NCI-H1436 (cell line): Measurements from ENCODE around the gene YWHAH.
A peak's percentile ranks its signal among the peaks of the same experiment; 100 is the strongest.

Experiments used
- DNase-seq: peaks from one replicate; lab custom pipeline; 2025; lab: John Stamatoyannopoulos, UW

The YWHAH gene

DNA sequence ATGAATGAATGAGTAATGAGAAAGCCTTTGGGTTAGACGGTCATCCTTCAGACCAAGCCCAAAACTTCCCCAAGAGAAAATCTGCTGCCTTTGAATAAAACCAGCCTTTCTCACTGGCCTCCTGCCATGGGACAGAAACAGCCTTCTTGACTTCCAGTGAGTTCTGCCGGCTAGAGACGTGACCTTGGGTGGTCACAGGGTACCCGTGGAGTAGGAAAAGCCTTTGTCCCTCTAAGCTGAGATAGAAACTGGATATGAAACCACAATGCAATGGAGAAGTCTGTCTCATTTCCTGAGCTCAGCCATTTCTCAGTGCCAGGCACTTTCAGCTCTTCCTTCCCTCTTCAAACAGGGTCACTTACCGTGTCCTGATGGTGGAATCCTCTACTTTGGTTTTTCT is 21.2 kb upstream of the YWHAH start:
- no peak for DNase-seq

DNA sequence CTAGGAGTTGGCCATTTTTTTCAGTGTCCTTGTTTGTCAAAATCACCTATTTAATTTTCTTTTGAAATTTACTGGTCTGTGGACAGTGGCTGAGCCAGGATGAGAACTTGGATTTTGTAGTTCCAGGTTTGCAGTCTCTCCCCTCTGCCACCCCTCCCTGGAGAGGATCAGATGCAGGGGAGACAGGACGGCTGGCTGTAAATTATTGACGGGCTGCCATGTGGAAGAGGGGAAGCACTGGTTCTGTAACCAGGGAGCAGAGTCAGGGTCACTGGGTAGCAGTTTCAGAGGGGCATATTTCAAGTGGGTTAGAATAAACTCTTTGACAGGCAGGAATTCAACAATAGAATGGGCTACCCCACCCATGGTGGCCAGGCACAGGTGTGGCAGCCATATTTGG is 20.6 kb upstream of the YWHAH start:
- DNase-seq, result no peak

DNA sequence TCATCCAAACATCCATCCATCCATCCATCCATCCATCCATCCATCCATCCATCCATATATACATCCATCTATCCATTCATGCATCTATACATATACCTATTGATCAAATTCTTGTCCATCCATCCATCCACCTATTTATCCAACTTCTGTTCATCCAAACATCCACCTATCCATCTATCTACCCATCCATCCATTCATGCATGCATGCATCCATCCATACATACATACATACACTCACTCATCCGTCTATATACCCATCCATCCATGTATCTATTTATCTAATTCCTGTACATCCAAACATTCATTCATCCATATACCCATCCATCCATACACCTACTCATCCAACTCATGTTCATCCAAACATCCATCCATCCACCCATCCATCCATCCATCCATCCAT is 19.3 kb upstream of the YWHAH start:
- no peak for DNase-seq

DNA sequence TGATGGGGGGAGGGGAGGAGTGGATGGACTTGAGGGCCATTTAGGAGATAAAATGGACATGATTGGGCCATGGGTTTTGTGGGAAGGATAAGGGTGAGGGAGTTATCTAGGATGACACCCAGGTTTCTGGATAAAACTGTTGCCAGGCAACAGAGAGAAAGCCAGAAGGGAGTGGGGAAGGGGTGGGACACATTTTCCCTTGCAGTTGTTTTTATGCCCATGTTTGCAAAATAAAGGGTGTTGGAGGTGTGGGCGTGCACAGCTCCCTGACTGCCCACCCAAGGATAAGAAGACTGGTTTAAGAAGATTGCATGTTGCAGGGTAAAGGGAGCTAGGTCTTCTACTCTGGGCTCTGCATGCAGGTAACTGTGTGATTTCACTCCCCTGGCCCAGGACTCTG is 18.3 kb upstream of the YWHAH start:
- DNase-seq, result no peak

DNA sequence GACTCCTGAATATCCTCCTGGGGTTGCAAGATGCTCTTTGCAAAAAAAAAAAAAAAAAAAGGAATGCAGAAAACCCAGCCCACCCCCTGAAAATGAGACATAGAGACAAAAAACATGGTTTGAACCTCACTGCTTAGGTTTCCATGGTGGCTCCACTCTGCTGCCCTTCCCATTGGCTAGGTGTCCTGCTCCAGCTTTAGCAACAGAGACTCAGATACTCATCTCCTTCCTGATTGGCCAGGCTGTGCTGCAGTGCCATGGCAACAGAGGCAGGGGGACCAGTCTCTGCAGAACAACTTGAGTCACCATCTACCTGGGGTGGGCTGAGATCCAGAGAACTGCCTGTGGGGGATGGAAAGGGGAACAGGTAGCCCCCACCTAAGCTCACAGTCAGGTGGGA is 17.4 kb upstream of the YWHAH start:
- peak; percentile 62 for DNase-seq

DNA sequence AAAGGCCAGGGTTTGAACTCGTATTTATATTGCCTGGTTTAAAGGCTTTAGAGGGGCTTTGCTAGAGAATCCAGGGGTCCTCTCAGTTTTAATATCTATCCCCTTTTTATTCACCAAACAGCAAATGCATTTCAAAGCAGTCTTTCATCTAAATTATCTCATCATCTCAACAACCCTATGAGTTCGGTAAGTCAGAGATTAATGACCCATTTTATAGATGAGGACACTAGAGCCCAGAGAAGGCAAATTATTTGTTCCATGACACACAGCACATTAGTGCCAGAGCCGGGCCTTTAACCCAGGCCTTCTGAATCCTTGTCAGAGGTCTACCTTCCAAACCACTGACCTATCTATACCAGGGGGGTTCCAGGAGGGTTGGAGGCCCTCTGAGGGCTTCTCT is 16.8 kb upstream of the YWHAH start:
- DNase-seq, result no peak

DNA sequence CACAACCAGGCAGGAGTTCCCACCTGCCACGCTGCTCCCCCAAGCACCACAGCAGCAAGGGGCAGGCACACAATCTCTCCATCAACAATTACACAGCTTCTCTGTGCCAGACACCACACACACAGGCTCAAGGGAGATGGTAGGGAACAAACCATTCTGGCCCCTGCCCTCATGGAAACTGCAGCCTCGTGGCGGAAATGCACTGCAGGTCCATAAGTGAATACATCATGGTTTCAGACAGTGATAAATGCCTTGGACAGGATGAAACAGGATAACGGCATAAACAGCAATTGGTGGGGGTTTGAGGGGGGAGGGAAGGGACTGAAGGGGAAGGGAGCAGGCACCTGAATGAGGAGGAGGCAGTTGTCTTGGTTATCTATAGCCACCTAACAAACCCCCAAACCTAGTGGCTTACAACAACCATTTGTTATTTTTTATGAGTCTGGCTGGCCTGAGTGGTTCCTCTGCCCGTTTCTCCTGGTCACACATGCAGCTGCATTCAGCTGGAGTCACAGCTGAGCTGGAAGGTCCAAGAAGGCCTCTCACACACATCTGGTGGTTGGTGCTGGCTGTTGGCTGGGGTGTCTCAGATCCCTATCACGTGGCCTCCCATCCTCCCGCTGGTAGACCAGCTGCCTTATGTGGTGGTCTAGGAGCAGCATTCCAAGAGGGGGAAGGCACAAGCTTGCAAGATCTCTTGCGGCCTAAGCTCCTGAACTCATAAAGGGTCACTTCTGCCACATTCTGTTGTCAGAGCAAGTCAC is 15.0 kb upstream of the YWHAH start:
- no peak for DNase-seq

DNA sequence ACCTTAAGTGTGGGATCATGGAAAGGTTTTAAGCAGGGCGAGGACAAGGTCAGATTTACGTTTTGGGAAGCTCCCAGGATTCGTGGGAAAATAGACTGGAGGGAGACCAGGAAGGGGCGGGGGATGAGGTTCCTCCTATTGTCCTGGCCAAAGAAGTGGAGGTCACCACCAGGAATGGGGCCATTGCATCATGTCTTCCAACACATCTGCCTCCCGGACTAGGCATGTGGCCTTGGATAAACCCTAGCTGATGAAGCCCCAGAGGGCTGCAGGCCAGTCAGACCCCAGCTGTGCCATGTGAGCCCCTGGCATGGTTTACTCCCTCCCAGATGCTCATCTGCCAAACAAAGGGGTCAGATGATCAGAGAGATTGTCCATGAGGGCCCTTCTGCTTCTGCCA is 11.5 kb upstream of the YWHAH start:
- DNase-seq, result no peak

DNA sequence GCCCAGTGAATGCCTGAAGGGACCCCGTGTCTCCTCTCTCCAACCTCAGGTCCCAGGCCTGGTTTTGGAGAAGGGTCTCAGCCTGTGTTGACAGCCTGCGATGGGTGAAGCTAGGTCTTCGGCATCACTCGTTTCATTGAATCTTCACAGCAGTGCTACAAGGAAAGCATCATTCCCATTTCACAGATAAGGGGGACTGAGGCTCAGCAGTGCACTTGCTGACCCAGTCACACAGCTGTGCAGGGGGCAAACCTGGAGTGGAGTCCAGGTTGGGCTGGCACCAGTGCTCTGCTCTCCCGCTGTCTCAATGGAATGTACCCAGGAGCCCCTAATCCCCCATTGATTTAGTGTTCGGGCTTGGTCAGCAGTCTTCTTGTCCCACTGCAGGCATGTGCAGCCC is 10.9 kb upstream of the YWHAH start:
- no peak for DNase-seq

DNA sequence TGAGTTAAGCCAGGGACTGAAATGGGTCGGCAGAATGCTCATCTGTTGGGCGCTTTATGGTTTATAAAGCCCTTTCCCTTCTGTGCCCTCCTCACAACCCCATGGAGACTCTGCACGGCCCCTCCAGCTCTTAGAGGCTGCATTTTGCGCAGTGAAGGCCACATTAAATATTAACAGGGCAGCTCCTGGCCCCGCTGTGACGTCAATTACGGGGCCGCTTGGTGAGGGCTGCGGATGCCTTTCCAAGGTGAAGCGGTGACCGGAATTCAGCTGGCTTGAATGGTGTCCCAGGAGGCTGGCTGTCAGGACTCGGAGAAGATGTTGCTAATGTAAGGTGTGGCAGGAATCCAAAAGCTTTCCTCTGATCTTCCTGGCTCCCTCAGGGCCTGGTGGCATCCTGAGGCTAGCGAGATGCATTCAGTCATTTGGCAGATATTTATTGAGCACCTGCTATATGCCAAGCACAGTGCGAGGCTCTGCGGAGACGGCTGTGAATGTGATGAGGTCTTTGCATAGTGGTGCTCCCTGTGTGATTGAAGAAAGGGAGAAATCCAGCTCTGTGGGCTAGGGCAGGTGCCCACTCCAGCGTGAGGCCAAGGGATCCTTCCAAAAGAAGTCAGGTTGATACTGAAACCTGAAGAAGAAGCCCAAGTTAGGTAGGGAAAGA is 10.4 kb upstream of the YWHAH start:
- no peak for DNase-seq

DNA sequence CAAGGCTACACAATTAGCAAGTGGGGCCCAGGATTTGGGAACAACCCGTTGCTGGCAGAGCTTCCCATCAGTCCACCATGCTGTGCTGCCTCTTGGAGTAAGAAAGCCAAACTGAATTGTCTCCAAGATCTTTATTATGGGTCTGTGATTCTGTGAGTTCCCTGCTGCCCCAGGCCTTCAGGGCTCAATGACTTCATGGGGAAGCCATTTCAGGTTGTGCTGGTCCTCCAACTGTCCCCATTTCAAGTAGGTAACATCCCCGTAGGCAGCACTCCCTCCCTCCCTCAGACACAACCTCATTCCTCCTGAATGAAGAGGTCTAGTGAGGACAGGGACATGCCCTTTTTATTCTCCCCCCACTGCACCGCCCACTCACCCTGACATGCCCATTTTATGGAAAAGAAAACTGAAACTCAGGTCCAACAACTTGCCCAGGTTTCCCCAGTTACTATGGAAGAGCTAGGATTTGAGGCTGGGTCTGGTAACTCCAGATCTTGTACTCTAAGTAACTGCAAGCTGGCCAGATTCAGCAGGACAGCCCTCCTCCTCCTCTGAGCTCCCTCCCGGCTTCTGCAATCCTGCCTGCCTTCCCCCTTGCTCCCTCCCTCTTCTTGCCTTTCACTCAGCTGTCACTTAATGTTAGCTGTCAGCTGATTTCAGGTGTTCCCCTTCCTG is 8.2 kb upstream of the YWHAH start:
- no peak for DNase-seq

DNA sequence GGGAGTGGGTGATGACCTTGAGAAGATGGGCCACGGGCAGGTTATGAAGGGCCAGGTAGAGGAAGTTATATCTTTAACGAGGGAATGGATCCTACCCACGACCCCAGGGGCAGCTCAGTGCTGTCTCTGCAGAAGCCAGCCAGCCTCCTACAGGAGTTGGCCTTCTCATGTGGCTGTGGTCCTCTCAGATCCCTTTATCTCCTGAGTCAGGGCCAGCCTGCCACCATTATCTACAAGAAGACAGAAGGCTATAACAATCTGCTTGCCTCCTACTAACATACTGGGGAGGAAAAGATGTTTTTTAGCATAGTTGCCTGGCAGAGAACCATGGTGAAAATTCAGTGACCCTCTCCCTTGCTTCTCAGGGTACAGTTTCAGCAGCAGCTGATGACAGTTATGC is 7.0 kb upstream of the YWHAH start:
- no peak for DNase-seq

DNA sequence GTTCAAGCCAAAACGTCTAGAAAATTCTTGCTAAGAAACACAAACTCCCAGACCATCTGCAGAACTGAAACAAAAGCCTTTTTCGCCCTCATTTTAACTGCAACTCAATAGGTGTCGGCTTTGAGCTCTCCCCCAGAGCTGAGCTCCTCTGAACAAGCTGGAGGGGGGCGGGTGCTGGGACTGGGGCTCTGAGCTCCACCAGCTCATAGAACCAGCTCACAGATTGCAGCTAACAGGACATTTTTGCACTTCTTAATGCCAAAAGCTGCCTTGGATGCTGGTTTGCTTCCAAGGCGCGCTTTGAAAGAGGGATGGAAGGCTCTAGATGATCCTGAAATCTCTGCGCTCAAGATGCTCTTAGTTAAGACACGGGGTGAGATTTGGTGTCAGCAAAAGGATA is 6.0 kb upstream of the YWHAH start:
- no peak for DNase-seq

DNA sequence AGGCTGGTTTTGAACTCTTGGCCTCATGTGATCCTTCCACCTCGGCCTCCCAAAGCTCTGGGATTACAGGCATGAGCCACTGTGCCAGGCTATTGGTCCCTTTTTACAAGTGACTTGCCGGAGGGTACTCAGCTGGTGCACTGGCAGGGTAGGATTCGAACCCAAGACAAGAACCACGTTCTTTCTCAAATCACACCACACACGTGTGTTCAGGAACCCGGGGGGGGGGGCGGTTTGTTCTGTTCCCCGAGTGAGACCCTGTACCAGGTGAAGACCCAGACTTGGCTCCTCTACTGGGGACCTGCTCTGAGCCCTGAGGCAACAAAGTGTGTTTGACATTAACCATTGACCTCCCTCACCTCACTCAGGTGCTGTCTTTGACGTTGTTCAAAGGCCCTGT is 3.8 kb upstream of the YWHAH start:
- DNase-seq, result no peak

DNA sequence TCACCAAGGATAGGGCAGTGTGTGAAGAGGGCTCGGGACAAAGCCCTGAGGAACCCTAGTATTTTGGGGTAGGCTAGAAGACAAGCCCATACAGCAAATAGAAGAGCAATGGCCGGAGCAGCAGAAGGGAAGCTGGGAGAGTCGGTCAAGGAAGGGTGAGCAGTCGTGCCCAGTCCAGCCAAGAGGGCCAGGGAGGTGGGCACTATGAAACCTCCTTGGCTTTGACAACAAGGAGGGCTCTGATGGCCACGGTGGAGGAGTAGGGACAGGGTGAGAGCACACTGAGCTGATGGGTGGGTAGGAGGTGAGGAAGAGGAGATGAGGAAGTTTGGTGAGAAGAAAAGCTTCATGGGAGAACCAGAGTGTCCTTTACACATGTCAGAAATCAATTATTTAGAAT is 2.2 kb upstream of the YWHAH start:
- DNase-seq, result no peak

DNA sequence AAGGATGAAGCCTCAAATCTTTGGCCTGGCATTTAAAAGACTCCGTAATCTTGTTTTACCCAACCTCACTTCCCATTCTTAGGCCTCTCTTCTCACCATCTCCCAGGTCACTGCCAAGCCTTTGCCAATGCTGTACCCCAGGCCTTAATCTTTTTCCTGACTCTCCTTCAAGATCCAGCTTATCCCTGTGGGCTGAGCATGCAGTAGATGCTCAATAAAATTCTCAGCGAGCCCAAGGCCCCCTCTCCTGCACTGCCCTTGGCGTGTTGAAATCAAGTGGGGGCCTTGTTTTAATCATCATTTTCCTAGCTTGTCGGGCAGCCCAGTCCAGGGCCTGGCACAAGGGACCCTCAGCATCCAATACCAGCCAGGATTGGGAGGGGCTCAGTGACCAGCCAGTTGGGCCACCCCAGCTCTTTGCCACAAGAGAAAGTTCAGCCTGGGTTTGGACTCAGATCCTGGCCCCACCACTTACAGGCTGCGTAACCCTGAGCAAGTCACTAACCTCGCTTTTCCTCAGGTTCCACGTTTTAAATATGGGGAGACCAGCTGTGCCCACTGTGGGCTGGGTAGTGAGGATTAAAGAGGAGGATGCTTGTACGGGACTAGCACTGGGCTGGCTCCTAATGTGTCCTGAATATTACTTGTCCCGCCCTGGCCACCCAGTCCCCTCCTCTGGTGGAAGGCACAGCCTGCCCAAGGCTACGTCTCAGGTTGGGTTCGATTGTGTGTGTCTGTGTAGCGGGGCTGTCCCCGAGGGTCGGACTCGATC is 943 bp upstream of the YWHAH start:
- DNase-seq, result no peak

DNA sequence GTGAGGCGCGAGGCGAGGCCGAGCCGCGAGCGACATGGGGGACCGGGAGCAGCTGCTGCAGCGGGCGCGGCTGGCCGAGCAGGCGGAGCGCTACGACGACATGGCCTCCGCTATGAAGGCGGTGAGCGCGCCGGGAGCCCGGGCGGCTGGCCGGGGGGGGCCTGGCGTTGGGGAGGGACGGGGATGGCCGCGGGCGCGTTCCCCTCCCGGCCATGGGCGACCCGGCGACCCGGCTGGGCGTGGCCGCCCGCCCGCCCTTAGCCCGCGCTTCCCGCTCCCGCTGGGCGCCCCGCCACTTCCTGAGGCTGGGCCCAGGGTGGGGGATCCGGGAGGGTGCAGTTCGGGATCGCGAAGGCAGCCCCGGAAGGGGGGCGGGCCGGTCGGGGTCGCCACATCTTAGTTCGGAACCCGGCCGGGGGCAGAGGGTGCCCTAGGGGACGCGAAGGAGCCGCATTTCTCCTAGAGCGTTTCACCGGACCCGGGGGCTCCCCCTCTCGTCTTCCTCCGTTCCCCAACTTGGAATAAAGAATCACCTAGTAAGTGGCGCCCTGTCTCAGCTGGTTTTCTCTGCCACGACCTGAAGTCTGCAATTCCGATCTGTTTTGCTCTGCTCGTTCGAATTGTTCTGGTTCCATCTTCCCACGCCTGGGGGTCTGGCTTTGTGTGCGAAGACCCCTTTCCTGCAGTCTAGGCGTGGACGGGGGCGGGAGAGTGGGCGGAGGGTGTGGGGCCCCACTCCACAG is 536 bp downstream of the YWHAH start:
- DNase-seq, result no peak

DNA sequence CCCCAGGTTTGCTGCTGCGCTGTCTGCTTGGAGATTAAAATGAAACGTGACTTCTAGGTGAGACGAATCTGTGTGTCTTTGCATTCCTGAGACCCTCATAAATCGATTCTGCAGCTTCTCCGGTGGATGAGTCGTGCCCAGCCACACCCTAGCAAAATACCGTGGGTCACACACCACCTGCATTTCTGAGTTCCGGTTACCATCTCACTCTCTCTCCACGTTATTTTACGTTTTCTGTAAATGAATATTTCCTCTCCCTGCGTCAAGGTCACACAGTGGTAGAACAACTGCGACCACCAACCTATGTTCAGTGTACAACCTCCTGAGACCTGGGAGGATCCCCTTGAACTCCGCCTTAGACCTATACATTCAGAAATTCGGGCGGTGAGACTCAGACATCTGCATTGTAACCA is 1.1 kb downstream of the YWHAH start:
- DNase-seq, result no peak

DNA sequence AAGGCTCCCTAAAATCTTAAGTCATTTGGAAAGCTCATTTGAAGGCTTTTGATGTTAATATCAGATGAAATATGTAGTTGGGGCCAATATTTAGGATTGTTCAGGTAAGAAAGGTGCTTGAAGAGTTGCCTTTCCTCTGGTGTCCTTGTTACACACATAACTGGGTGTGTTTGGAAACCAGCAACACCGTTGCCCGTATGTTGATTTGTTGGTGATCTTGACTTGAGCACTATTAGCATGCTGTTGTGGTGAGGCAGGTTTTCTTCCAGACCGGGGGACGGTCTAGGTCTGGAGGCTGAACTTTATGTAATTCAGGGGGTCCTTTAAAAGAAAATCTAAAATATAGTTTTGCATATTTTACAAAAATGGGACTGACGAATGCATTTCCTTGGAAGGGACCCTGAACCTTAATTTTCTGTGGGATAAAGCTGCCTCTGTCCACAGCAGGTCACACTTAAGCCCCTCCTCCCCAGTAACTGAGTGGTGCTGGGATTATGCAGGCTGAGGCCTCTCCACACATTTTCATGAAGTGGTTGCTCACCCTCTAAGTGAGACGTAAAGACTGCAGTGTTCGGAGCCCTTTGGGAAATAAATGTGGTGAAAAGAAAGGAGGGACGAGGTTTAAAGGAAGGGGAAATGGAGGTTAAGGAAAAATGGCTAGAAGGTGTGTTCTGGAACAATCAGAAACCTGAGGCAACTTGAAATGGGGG is 1.8 kb downstream of the YWHAH start:
- DNase-seq, result no peak

DNA sequence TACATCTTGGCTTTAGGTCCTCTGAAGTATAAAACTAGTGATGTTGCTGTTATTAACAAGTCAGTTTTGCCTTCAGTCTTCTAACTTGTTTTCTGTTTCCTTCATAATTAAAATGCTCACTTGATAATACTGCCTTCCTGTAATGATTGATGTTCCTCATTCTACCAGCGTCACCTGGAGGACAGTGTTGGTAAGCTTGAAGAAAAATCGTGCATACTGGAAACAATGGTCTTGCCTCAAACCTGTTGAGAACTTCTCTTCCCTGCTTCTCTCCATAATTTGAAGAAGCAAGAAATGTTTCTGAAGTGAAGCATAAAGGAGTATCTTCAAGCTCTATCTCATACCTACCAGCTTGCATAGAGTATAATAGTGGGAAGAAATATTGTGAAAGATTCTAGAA is 3.0 kb downstream of the YWHAH start:
- DNase-seq, result peak; percentile 13

DNA sequence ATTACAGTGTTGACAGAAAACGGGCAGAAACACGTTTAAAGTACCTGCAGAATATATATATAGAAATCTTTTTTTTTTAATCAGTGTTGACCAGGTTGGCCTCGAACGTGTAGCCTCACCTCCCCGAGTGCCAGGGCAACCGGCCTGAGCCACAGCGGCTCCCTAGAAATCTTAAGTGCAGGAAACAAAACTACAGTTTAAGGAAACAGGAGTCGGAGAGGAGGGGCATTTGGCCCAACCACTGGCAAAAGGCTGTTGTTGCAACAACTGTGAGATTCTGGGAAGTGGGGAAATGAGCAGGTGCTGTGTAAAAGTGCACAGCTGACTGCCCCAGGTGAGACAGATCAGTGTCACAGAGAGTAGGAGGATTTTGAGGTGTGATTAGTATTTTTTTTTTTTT is 3.7 kb downstream of the YWHAH start:
- DNase-seq, result no peak
